HG02973 (cell line): ENCODE measurements around the gene C6orf118.

ENCODE experiments used
- ATAC-seq: cut with Tn5 transposase; IDR thresholded peaks from one replicate; pipeline ENCODE4 v1.9.1; 2021; ENCODE audit warnings: moderate library complexity; ENCODE audit not compliant: unreplicated experiment

The C6orf118 gene

GRCh38 chr6:165244524-165245247 is 64.7 kb downstream of the C6orf118 start:
- ATAC-seq: no peak

GRCh38 chr6:165243801-165244200 is 65.6 kb downstream of the C6orf118 start:
- no peak for ATAC-seq

- ATAC-seq: no peak
These were observed 73.1 kb downstream of the C6orf118 start for GRCh38 chr6:165236326-165236725.

GRCh38 chr6:165232731-165233488 is 76.5 kb downstream of the C6orf118 start:
- ATAC-seq: no peak

- ATAC-seq: no peak
These were observed 77.5 kb downstream of the C6orf118 start for GRCh38 chr6:165231581-165232561.

GRCh38 chr6:165231177-165231576 is 78.2 kb downstream of the C6orf118 start:
- no peak for ATAC-seq
